WTC11 (cell line): Measurements from ENCODE around the gene RAC3. TPM values are rescaled to one million over a fixed set of nuclear protein-coding genes. Genes with fewer than 3 reads are reported as not detected.

Experiments used
- ATAC-seq: fragments of 200-7000 bp; cut with Tn5 transposase; 2 replicates; pipeline ENCODE4 v1.10.0; 2021; ENCODE audit warnings: mild to moderate bottlenecking, moderate library complexity
- CTCF ChIA-PET: fragments of 300-600 bp; sonication (Branson Sonifier 250); formaldehyde crosslinking; loops from one replicate; lab custom pipeline; 2021; ENCODE audit warnings: antibody characterized with exemption; lab: Charles Lee
- POLR2A ChIA-PET: fragments of 350-600 bp; sonication (Branson Sonifier 250); formaldehyde crosslinking; loops from one replicate; lab custom pipeline; 2021; ENCODE audit warnings: antibody characterized with exemption; lab: Charles Lee
- DNase-seq: peaks from one replicate; pipeline ENCODE4 v3.0.0; 2021; ENCODE audit warnings: low spot score
- H3K27ac Mint-ChIP-seq: 2 replicates; pipeline ENCODE4 v1.8.0; 2021; ENCODE audit warnings: mixed read lengths
- H3K27me3 Mint-ChIP-seq: 2 replicates; pipeline ENCODE4 v1.8.0; 2021; ENCODE audit warnings: low read depth, mild to moderate bottlenecking, moderate library complexity, mixed read lengths
- H3K36me3 Mint-ChIP-seq: 2 replicates; pipeline ENCODE4 v1.8.0; 2021; ENCODE audit warnings: mixed read lengths
- H3K4me1 Mint-ChIP-seq: 2 replicates; pipeline ENCODE4 v1.8.0; 2022; ENCODE audit warnings: mixed read lengths
- H3K4me3 Mint-ChIP-seq: 2 replicates; pipeline ENCODE4 v1.8.0; 2021; ENCODE audit warnings: mild to moderate bottlenecking, moderate library complexity, mixed read lengths
- H3K9me3 Mint-ChIP-seq: 2 replicates; pipeline ENCODE4 v1.8.0; 2021; ENCODE audit warnings: mixed read lengths
- FOXJ3 ChIP-seq: sonication (generic); formaldehyde crosslinking; IDR thresholded peaks from 2 replicates; pipeline ENCODE4 v1.9.0; 2021; ENCODE audit warnings: missing genetic modification reagents, mild to moderate bottlenecking, borderline replicate concordance
- FOXP1 ChIP-seq: sonication (generic); formaldehyde crosslinking; IDR thresholded peaks from 2 replicates; pipeline ENCODE4 v1.8.0; 2022; ENCODE audit warnings: missing genetic modification reagents, mild to moderate bottlenecking, moderate library complexity, borderline replicate concordance
- GTF2I ChIP-seq: fragments of 250-450 bp; sonication (Bioruptor Pico); conservative IDR thresholded peaks from 2 replicates; pipeline ENCODE4 v1.4.0; 2021; ENCODE audit warnings: mild to moderate bottlenecking
- JUN ChIP-seq: sonication (generic); formaldehyde crosslinking; IDR thresholded peaks from 2 replicates; pipeline ENCODE4 v1.8.0; 2023; ENCODE audit warnings: mild to moderate bottlenecking, missing genetic modification reagents
- KAT7 ChIP-seq: sonication (generic); formaldehyde crosslinking; IDR thresholded peaks from 2 replicates; pipeline ENCODE4 v1.8.1; 2023; ENCODE audit warnings: missing genetic modification reagents, mild to moderate bottlenecking, borderline replicate concordance
- MXD4 ChIP-seq: fragments of 250-450 bp; sonication (Bioruptor Pico); IDR thresholded peaks from 2 replicates; pipeline ENCODE4 v1.8.0; 2021; ENCODE audit warnings: mild to moderate bottlenecking, moderate library complexity, borderline replicate concordance
- MYBL2 ChIP-seq: sonication (generic); formaldehyde crosslinking; IDR thresholded peaks from 2 replicates; pipeline ENCODE4 v1.8.1; 2023; ENCODE audit warnings: mild to moderate bottlenecking, moderate library complexity, missing genetic modification reagents
- NR3C1 ChIP-seq: sonication (generic); formaldehyde crosslinking; conservative IDR thresholded peaks from 2 replicates; pipeline ENCODE4 v1.8.1; 2023; ENCODE audit warnings: low read depth, mild to moderate bottlenecking, missing genetic modification reagents
- PRRX2 ChIP-seq: fragments of 250-450 bp; sonication (Bioruptor Pico); IDR thresholded peaks from 2 replicates; pipeline ENCODE4 v1.8.0; 2021; ENCODE audit warnings: mild to moderate bottlenecking
- RELA ChIP-seq: sonication (generic); formaldehyde crosslinking; IDR thresholded peaks from 2 replicates; pipeline ENCODE4 v1.8.1; 2022; ENCODE audit warnings: missing genetic modification reagents, mild to moderate bottlenecking, borderline replicate concordance
- RORB ChIP-seq: fragments of 250-450 bp; sonication (Bioruptor Pico); IDR thresholded peaks from 2 replicates; pipeline ENCODE4 v1.9.0; 2021; ENCODE audit warnings: mild to moderate bottlenecking
- SMAD4 ChIP-seq: sonication (generic); formaldehyde crosslinking; IDR thresholded peaks from 2 replicates; pipeline ENCODE4 v1.8.0; 2022; ENCODE audit warnings: mild to moderate bottlenecking, missing genetic modification reagents
- SOX15 ChIP-seq: fragments of 250-450 bp; sonication (Bioruptor Pico); IDR thresholded peaks from 2 replicates; pipeline ENCODE4 v1.9.0; 2021; ENCODE audit warnings: mild to moderate bottlenecking
- TCF7 ChIP-seq: sonication (generic); formaldehyde crosslinking; IDR thresholded peaks from 2 replicates; pipeline ENCODE4 v1.8.0; 2022; ENCODE audit warnings: mild to moderate bottlenecking, low read depth, missing genetic modification reagents, moderate library complexity
- TEAD1 ChIP-seq: sonication (generic); formaldehyde crosslinking; IDR thresholded peaks from 2 replicates; pipeline ENCODE4 v1.8.0; 2022; ENCODE audit warnings: mild to moderate bottlenecking, missing genetic modification reagents
- ZBTB21 ChIP-seq: sonication (generic); formaldehyde crosslinking; IDR thresholded peaks from 2 replicates; pipeline ENCODE4 v1.8.1; 2023; ENCODE audit warnings: mild to moderate bottlenecking, missing genetic modification reagents, borderline replicate concordance
- ZNF121 ChIP-seq: sonication (generic); formaldehyde crosslinking; IDR thresholded peaks from 2 replicates; pipeline ENCODE4 v1.8.0; 2023; ENCODE audit warnings: missing genetic modification reagents
- ZNF219 ChIP-seq: sonication (generic); formaldehyde crosslinking; IDR thresholded peaks from 2 replicates; pipeline ENCODE4 v1.8.0; 2023; ENCODE audit warnings: missing genetic modification reagents, mild to moderate bottlenecking, borderline replicate concordance
- ZNF232 ChIP-seq: sonication (generic); formaldehyde crosslinking; IDR thresholded peaks from 2 replicates; pipeline ENCODE4 v1.8.0; 2022; ENCODE audit warnings: mild to moderate bottlenecking, missing genetic modification reagents
- total RNA-seq: library from RNA; stranded (reverse); gene quantifications from 3 replicates; pipeline ENCODE4 v1.2.3, GENCODE V29; 2021
- TF ChIP-seq, protein P1 (sequence below): sonication (generic); formaldehyde crosslinking; IDR thresholded peaks from 2 replicates; pipeline ENCODE4 v1.8.0; 2023; ENCODE audit warnings: missing genetic modification reagents
- TF ChIP-seq, protein P2 (sequence below): sonication (generic); formaldehyde crosslinking; IDR thresholded peaks from 2 replicates; pipeline ENCODE4 v1.8.1; 2023; ENCODE audit warnings: mild to moderate bottlenecking, missing genetic modification reagents, borderline replicate concordance
- TF ChIP-seq, protein P3 (sequence below): fragments of 250-450 bp; sonication (Bioruptor Pico); IDR thresholded peaks from 2 replicates; pipeline ENCODE4 v2.1.2; 2022; ENCODE audit warnings: mild to moderate bottlenecking, moderate library complexity
- TF ChIP-seq, protein P4 (sequence below): fragments of 250-450 bp; sonication (Bioruptor Pico); IDR thresholded peaks from 2 replicates; pipeline ENCODE4 v1.9.0; 2021; ENCODE audit warnings: mild to moderate bottlenecking, borderline replicate concordance
- TF ChIP-seq, protein P5 (sequence below): sonication (generic); formaldehyde crosslinking; IDR thresholded peaks from 2 replicates; pipeline ENCODE4 v1.8.1; 2022; ENCODE audit warnings: missing genetic modification reagents, borderline replicate concordance

RAC3 gene
- total RNA-seq, 1 experiment from 2014 or later: 163 TPM

DNA sequence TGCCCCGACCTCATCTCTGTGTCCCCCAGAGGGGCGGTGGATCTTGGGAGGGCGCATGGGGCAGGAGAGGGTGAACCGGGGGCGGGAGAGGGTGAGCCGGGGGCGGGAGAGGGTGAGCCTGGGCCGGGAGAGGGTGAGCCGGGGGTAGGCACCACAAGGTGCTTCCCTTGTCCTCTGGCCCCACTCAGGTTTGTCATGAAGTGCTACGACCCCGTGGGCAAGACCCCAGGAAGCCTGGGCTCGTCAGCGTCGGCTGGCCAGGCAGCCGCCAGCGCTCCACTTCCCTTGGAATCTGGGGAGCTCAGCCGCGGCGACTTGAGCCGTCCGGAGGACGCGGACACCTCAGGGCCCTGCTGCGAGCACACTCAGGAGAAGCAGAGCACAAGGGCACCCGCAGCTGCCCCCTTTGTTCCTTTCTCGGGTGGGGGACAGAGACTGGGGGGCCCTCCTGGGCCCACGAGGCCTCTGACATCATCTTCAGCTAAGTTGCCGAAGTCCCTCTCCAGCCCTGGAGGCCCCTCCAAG lies 35.2 kb upstream of the RAC3 start:
- CTCF ChIA-PET: interaction anchor here (0.6 to 2.7 kb wide), 25 partner anchors 9 to 157 kb away, joined by 3 to 19 read pairs (median 5); partner anchors contain the start of genes CENPX, LRRC45, MAFG and NOTUM
- no peaks in the 10 kb centered on the region for H3K9me3 Mint-ChIP-seq
- DNase-seq: peak; percentile 8
- H3K4me1 Mint-ChIP-seq: peaks cover 16% of the 10 kb centered on the region
- no peaks in the 10 kb centered on the region for H3K27me3 Mint-ChIP-seq
- no peak for TF ChIP-seq NR3C1 (CRISPR knock-in tag)
- no peak for TF ChIP-seq PRRX2 (CRISPR knock-in tag)
- TF ChIP-seq JUN (CRISPR knock-in tag): no peak
- TF ChIP-seq ZNF219 (CRISPR knock-in tag): no peak
- no peak for TF ChIP-seq SOX15
- TF ChIP-seq TEAD1 (CRISPR knock-in tag): no peak
- TF ChIP-seq FOXP1 (CRISPR knock-in tag): no peak
- no peak for TF ChIP-seq RELA (CRISPR knock-in tag)
- no peak for TF ChIP-seq KAT7 (CRISPR knock-in tag)
- no peak for TF ChIP-seq TCF7
- no peak for TF ChIP-seq MYBL2 (CRISPR knock-in tag)
- TF ChIP-seq, protein P1, sequence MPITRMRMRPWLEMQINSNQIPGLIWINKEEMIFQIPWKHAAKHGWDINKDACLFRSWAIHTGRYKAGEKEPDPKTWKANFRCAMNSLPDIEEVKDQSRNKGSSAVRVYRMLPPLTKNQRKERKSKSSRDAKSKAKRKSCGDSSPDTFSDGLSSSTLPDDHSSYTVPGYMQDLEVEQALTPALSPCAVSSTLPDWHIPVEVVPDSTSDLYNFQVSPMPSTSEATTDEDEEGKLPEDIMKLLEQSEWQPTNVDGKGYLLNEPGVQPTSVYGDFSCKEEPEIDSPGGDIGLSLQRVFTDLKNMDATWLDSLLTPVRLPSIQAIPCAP (CRISPR knock-in tag): no peak
- no peak for TF ChIP-seq ZBTB21 (CRISPR knock-in tag)
- no peak for TF ChIP-seq ZNF121
- no peak for TF ChIP-seq FOXJ3 (CRISPR knock-in tag)
- TF ChIP-seq, protein P2, sequence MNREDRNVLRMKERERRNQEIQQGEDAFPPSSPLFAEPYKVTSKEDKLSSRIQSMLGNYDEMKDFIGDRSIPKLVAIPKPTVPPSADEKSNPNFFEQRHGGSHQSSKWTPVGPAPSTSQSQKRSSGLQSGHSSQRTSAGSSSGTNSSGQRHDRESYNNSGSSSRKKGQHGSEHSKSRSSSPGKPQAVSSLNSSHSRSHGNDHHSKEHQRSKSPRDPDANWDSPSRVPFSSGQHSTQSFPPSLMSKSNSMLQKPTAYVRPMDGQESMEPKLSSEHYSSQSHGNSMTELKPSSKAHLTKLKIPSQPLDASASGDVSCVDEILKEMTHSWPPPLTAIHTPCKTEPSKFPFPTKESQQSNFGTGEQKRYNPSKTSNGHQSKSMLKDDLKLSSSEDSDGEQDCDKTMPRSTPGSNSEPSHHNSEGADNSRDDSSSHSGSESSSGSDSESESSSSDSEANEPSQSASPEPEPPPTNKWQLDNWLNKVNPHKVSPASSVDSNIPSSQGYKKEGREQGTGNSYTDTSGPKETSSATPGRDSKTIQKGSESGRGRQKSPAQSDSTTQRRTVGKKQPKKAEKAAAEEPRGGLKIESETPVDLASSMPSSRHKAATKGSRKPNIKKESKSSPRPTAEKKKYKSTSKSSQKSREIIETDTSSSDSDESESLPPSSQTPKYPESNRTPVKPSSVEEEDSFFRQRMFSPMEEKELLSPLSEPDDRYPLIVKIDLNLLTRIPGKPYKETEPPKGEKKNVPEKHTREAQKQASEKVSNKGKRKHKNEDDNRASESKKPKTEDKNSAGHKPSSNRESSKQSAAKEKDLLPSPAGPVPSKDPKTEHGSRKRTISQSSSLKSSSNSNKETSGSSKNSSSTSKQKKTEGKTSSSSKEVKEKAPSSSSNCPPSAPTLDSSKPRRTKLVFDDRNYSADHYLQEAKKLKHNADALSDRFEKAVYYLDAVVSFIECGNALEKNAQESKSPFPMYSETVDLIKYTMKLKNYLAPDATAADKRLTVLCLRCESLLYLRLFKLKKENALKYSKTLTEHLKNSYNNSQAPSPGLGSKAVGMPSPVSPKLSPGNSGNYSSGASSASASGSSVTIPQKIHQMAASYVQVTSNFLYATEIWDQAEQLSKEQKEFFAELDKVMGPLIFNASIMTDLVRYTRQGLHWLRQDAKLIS (CRISPR knock-in tag): no peak
- no peak overlapping the region for H3K4me3 Mint-ChIP-seq
- H3K27ac Mint-ChIP-seq: peak overlapping the region; percentile 65; the same call in 1 of the 2 replicates
- ATAC-seq: no peak
- no peaks in the 10 kb centered on the region for H3K36me3 Mint-ChIP-seq
- POLR2A ChIA-PET: no interaction called here

DNA sequence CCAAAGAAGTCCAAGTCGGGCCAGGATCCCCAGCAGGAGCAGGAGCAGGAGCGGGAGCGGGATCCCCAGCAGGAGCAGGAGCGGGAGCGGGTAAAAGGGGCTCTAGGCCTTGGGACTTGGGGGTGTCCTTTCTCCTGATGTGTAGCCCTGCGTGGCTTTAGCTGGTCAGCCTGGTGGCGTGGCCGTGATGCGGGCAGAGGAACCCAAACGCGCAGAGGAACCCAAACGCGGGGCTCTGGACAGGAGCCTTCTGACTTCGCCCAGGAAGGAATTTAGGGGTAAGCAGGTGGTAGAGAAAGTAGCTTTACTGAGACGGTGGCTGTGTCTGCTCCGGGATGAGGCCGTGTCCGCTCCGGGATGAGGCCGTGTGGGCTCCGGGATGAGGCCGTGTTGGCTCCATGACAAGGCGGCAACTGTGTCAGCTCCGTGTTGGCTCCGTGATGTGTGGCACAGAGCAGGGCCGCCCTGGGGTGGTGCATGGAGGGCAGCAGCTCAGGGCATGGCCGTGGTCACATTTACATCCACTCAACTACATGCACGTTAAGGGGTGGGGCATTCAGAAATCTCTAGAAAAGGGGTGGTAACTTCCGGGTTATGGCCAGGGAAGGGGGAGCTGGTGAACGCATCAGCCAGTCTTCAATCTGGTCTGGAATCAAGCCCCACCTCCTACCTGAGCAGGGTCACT lies 34.6 kb upstream of the RAC3 start:
- Mint-ChIP-seq H3K27ac (no peak overlapping the region; the same call in 1 of the 2 replicates), H3K4me3 (no peak overlapping the region), H3K4me1 (peaks cover 11% of the 10 kb centered on the region), H3K9me3 (no peaks in the 10 kb centered on the region), H3K27me3 (no peaks in the 10 kb centered on the region), H3K36me3 (no peaks in the 10 kb centered on the region)
- POLR2A ChIA-PET: no interaction called here
- ATAC-seq (no peak), DNase-seq (peak; percentile 9)
- CTCF ChIA-PET: interaction anchor here (0.8 to 2.7 kb wide), 11 partner anchors 16 to 107 kb away, joined by 3 to 19 read pairs (median 9); partner anchors contain the start of genes CENPX, LRRC45, NOTUM and RAC3
- TF ChIP-seq RORB (no peak), MXD4 (no peak), ZNF121 (no peak), ZNF232 (no peak), GTF2I (CRISPR knock-in tag) (no peak), SMAD4 (CRISPR knock-in tag) (no peak), MYBL2 (CRISPR knock-in tag) (no peak)
- TF ChIP-seq, protein P3, sequence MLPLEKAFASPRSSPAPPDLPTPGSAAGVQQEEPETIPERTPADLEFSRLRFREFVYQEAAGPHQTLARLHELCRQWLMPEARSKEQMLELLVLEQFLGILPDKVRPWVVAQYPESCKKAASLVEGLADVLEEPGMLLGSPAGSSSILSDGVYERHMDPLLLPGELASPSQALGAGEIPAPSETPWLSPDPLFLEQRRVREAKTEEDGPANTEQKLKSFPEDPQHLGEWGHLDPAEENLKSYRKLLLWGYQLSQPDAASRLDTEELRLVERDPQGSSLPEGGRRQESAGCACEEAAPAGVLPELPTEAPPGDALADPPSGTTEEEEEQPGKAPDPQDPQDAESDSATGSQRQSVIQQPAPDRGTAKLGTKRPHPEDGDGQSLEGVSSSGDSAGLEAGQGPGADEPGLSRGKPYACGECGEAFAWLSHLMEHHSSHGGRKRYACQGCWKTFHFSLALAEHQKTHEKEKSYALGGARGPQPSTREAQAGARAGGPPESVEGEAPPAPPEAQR: no peak
- TF ChIP-seq, protein P4, sequence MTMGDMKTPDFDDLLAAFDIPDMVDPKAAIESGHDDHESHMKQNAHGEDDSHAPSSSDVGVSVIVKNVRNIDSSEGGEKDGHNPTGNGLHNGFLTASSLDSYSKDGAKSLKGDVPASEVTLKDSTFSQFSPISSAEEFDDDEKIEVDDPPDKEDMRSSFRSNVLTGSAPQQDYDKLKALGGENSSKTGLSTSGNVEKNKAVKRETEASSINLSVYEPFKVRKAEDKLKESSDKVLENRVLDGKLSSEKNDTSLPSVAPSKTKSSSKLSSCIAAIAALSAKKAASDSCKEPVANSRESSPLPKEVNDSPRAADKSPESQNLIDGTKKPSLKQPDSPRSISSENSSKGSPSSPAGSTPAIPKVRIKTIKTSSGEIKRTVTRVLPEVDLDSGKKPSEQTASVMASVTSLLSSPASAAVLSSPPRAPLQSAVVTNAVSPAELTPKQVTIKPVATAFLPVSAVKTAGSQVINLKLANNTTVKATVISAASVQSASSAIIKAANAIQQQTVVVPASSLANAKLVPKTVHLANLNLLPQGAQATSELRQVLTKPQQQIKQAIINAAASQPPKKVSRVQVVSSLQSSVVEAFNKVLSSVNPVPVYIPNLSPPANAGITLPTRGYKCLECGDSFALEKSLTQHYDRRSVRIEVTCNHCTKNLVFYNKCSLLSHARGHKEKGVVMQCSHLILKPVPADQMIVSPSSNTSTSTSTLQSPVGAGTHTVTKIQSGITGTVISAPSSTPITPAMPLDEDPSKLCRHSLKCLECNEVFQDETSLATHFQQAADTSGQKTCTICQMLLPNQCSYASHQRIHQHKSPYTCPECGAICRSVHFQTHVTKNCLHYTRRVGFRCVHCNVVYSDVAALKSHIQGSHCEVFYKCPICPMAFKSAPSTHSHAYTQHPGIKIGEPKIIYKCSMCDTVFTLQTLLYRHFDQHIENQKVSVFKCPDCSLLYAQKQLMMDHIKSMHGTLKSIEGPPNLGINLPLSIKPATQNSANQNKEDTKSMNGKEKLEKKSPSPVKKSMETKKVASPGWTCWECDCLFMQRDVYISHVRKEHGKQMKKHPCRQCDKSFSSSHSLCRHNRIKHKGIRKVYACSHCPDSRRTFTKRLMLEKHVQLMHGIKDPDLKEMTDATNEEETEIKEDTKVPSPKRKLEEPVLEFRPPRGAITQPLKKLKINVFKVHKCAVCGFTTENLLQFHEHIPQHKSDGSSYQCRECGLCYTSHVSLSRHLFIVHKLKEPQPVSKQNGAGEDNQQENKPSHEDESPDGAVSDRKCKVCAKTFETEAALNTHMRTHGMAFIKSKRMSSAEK (CRISPR knock-in tag): no peak
- TF ChIP-seq, protein P5, sequence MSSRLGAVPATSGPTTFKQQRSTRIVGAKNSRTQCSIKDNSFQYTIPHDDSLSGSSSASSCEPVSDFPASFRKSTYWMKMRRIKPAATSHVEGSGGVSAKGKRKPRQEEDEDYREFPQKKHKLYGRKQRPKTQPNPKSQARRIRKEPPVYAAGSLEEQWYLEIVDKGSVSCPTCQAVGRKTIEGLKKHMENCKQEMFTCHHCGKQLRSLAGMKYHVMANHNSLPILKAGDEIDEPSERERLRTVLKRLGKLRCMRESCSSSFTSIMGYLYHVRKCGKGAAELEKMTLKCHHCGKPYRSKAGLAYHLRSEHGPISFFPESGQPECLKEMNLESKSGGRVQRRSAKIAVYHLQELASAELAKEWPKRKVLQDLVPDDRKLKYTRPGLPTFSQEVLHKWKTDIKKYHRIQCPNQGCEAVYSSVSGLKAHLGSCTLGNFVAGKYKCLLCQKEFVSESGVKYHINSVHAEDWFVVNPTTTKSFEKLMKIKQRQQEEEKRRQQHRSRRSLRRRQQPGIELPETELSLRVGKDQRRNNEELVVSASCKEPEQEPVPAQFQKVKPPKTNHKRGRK (CRISPR knock-in tag): no peak
